ENCODE measurements around the gene AP3S2. TPM values are rescaled to one million over a fixed set of nuclear protein-coding genes. Genes with fewer than 3 reads are reported as not detected.
A peak's percentile ranks its signal among the peaks of the same experiment; 100 is the strongest.

Gene AP3S2
- total and polyA plus RNA-seq, 10 donors = 5.4 to 54.9 (median 33.8) TPM

- DNase-seq = no peak
- WGBS, 5 donors = 75 to 90% (median 79%) methylated on average over 2 of the region's 2 CpGs
- intact Hi-C loops (cut with DNase I; ENCODE audit: low total_unique reads) = no loop called here
- no peak overlapping the region for H3K27ac ChIP-seq
- no peaks in the 10 kb centered on the region for H3K4me1 ChIP-seq
- no peaks in the 10 kb centered on the region for H3K36me3 ChIP-seq
- H3K27me3 ChIP-seq (replicated peaks in 1 of 7) = no peaks in the 10 kb centered on the region
- no peak overlapping the region for H3K4me3 ChIP-seq
- TF ChIP-seq POLR2AphosphoS5 (IDR thresholded peaks at IDR 0.05) (no peak), POLR2A (IDR thresholded peaks at IDR 0.05) (no peak), CTCF (IDR thresholded peaks at IDR 0.05 in 8 of 11, conservative IDR thresholded peaks at IDR 0.05 in 3 of 11) (no peak)
- no peaks in the 10 kb centered on the region for H3K9me3 ChIP-seq
Measured at GRCh38 chr15:89926158-89926557, 32.4 kb upstream of the AP3S2 start.

DNA sequence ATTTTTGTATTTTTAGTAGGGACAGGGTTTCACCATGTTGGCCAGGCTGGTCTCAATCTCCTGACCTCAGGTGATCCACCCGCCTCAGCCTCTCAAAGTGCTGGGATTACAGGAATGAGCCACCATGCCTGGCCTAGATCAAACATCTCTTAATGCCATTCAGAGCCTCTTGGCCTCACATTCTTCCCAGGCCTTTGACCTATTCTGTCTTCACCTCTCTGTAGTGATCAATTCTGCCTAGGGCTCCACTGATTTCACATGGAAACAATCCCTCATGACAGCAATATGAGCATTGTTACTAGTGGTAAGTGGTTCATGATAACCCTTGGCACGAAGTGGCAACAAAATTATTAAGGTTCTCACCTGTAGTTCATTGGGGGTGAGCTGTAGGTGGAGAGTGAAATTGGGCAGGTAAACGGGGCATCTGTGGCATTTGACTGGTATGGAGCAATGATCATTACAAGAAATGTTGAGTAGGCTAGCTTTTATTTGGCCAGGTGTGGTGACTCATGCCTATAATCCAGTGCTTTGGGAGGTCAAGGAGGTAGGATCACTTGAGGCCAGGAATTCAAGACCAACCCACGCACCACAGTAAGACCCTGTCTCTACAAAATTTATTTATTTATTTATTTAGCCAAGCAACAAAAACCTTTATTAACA lies 23.8 kb upstream of the AP3S2 start:
- no peaks in the 10 kb centered on the region for H3K9me3 ChIP-seq
- intact Hi-C loops (cut with DNase I; ENCODE audit: low total_unique reads) = no loop called here
- WGBS, 5 donors = 79 to 92% (median 86%) methylated on average over 4 of the region's 4 CpGs
- no peak overlapping the region for H3K27ac ChIP-seq
- H3K4me1 ChIP-seq = peaks cover 0 to 9% (median 7%) of the 10 kb centered on the region in 6 donors
- DNase-seq = no peak
- no peak overlapping the region for H3K4me3 ChIP-seq
- H3K36me3 ChIP-seq = no peaks in the 10 kb centered on the region
- H3K27me3 ChIP-seq (replicated peaks in 1 of 7) = peaks cover 0 to 10% (median 7%) of the 10 kb centered on the region in 7 donors
- no peak for TF ChIP-seq CTCF (IDR thresholded peaks at IDR 0.05 in 8 of 11, conservative IDR thresholded peaks at IDR 0.05 in 3 of 11)
- no peak for TF ChIP-seq POLR2AphosphoS5 (IDR thresholded peaks at IDR 0.05)
- no peak for TF ChIP-seq POLR2A (IDR thresholded peaks at IDR 0.05)

DNA sequence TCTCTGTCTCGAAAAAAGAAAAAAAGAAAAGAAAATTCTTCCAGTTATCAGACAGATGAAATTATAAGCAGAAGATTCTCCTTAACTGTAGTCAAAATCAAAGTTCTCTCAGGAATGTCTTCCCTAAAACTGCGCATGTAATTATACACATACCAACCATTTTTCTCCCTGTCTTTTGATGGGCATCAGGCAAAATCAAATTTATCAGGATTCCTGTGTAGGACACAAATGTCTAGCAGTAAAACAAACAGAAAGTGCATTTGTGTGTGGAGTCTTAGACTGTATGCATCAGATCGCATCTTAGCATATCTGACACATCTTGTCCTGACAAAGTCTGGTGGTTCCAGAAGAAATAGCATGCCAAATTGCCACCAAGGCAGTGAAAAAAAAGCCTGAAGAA lies 22.9 kb upstream of the AP3S2 start:
- Histone ChIP-seq H3K27me3 (replicated peaks in 1 of 7) (peaks cover 0 to 20% (median 11%) of the 10 kb centered on the region in 7 donors), H3K4me1 (peaks cover 2 to 19% (median 15%) of the 10 kb centered on the region in 6 donors), H3K27ac (no peak overlapping the region), H3K36me3 (no peaks in the 10 kb centered on the region), H3K4me3 (no peak overlapping the region), H3K9me3 (no peaks in the 10 kb centered on the region)
- intact Hi-C loops (cut with DNase I; ENCODE audit: low total_unique reads) = no loop called here
- 69 to 88% (median 81%) methylated on average over 3 of the region's 3 CpGs for WGBS, 5 donors
- TF ChIP-seq POLR2AphosphoS5 (IDR thresholded peaks at IDR 0.05) = no peak
- TF ChIP-seq POLR2A (IDR thresholded peaks at IDR 0.05) = no peak
- TF ChIP-seq CTCF (IDR thresholded peaks at IDR 0.05 in 8 of 11, conservative IDR thresholded peaks at IDR 0.05 in 3 of 11) = no peak
- DNase-seq = no peak

- TF ChIP-seq POLR2AphosphoS5 (IDR thresholded peaks at IDR 0.05) = peak in 2 of 3 donors; percentile 30 to 55
- no peak for TF ChIP-seq POLR2A (IDR thresholded peaks at IDR 0.05)
- no peak for TF ChIP-seq CTCF (IDR thresholded peaks at IDR 0.05 in 8 of 11, conservative IDR thresholded peaks at IDR 0.05 in 3 of 11)
- 10 to 36% (median 24%) methylated on average over 17 to 57 of the region's 57 CpGs for WGBS, 5 donors
- intact Hi-C loops (cut with DNase I; ENCODE audit: low total_unique reads) = no loop called here
- H3K9me3 ChIP-seq = no peaks in the 10 kb centered on the region
- H3K36me3 ChIP-seq = peaks cover 0 to 6% (median 0%) of the 10 kb centered on the region in 6 donors
- peak within 1 kb of the TSS in 7 of 8 donors; percentile 58 to 80 (median 71) for H3K27ac ChIP-seq
- peaks cover 4 to 30% (median 24%) of the 10 kb centered on the region in 6 donors for H3K4me1 ChIP-seq
- DNase-seq = no peak
- peaks cover 0 to 20% (median 11%) of the 10 kb centered on the region in 7 donors for H3K27me3 ChIP-seq (replicated peaks in 1 of 7)
- peak within 1 kb of the TSS; percentile 17 to 80 (median 56) for H3K4me3 ChIP-seq
Measured at GRCh38 chr15:89912674-89913396, 19.0 kb upstream of the AP3S2 start, which contains the start of gene ARPIN. Gene ARPIN, minus strand, starts transcription at chr15:89912952. Its CDS starts 117 bp downstream, at chr15:89912835.

Data from spleen (tissue), 11 donors.